ENCODE measurements around the gene PER1. TPM values are rescaled to one million over a fixed set of nuclear protein-coding genes. Genes with fewer than 3 reads are reported as not detected.

PER1 gene
- total RNA-seq, 3 donors from 2014 or later, result 97.3 to 167 (median 115) TPM

- Histone ChIP-seq H3K27me3 (peaks cover 0 to 6% of the 10 kb centered on the region in 2 donors), H3K9me3 (no peaks in the 10 kb centered on the region), H3K4me1 (peaks cover 10 to 24% of the 10 kb centered on the region in 2 donors), H3K4me3 (peak overlapping the region; percentile 43 to 71 (median 66)), H3K36me3 (no peaks in the 10 kb centered on the region), H3K27ac (peak overlapping the region; percentile 92 to 94)
- peak; percentile 90 to 91 for DNase-seq (ENCODE audit: low spot score in 2 of 2)
- peak; percentile 70 to 91 (median 88) for TF ChIP-seq CTCF (IDR thresholded peaks at IDR 0.05)
- TF ChIP-seq POLR2A (IDR thresholded peaks at IDR 0.05), result no peak
- peak in 1 of 3 donors; percentile 34 for TF ChIP-seq POLR2AphosphoS5 (IDR thresholded peaks at IDR 0.05)
- intact Hi-C loops (cut with DNase I; ENCODE audit: low total_unique reads), result no loop called here
Observed at GRCh38 chr17:8118769-8119580, 33.2 kb downstream of the PER1 start.

DNA sequence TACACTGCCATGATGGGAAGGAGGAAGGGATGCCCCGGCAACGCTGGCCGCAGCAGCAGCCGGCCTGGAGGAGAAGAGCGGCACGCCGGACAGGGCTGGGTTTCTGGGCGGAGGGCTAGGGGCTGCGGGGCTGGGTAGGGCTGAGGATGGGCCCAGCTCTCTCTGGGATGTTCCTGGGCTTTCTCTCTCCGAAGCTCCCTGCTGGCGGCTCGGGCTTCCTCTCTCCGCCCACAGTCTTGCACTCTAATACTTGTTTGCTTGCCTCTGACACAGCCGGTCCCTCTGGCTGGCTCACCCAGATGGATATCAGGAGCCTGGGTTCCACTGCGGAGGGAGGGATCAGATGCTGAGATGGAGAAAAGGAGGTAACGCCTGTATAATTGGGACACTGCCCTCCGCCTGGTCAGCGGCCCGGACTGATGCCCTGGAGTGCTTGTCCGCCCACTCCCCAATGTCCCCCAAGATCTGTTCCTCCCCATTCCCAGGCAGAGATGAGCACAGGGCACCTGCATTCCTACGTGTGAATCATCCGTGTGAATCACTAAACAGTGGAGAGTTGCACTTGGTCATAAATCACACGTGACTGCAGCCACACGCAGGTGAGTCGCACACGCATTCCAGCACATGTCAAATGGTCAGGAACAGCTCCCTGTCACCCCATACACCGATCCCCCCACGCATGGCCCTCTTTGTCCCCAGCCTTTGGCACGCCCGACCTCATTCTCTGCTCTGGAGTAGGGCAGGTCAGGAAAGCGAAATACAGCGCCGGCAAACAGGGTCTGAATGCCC lies 34.0 kb downstream of the PER1 start, which contains the start of gene ALOXE3:
TSS of gene ALOXE3 (minus strand) at position 535 of the 789 bp plus-strand sequence. CDS start at position 11, 524 bp downstream.
- TF ChIP-seq CTCF (IDR thresholded peaks at IDR 0.05) (no peak), POLR2A (IDR thresholded peaks at IDR 0.05) (no peak), POLR2AphosphoS5 (IDR thresholded peaks at IDR 0.05) (peak in 2 of 3 donors; percentile 8 to 30)
- intact Hi-C loops (cut with DNase I; ENCODE audit: low total_unique reads), result no loop called here
- H3K9me3 ChIP-seq, result no peaks in the 10 kb centered on the region
- H3K4me3 ChIP-seq, result peak within 1 kb of the TSS; percentile 43 to 71 (median 66)
- H3K27me3 ChIP-seq, result peaks cover 0 to 6% of the 10 kb centered on the region in 2 donors
- H3K4me1 ChIP-seq, result peaks cover 7 to 18% of the 10 kb centered on the region in 2 donors
- DNase-seq (ENCODE audit: low spot score in 2 of 2), result peak in 1 of 2 donors; percentile 73
- peak within 1 kb of the TSS; percentile 92 to 94 for H3K27ac ChIP-seq
- H3K36me3 ChIP-seq, result no peaks in the 10 kb centered on the region

GRCh38 chr17:8117367-8117979 lies 34.7 kb downstream of the PER1 start:
- Histone ChIP-seq H3K27ac (peak overlapping the region; percentile 92 to 94), H3K9me3 (no peaks in the 10 kb centered on the region), H3K4me3 (peak overlapping the region; percentile 43 to 71 (median 66)), H3K27me3 (peaks cover 0 to 6% of the 10 kb centered on the region in 2 donors), H3K36me3 (no peaks in the 10 kb centered on the region), H3K4me1 (peaks cover 4 to 13% of the 10 kb centered on the region in 2 donors)
- TF ChIP-seq POLR2AphosphoS5 (IDR thresholded peaks at IDR 0.05), result no peak
- TF ChIP-seq CTCF (IDR thresholded peaks at IDR 0.05), result peak in 1 of 3 donors; percentile 9
- TF ChIP-seq POLR2A (IDR thresholded peaks at IDR 0.05), result no peak
- intact Hi-C loops (cut with DNase I; ENCODE audit: low total_unique reads), result no loop called here
- no peak for DNase-seq (ENCODE audit: low spot score in 2 of 2)

DNA sequence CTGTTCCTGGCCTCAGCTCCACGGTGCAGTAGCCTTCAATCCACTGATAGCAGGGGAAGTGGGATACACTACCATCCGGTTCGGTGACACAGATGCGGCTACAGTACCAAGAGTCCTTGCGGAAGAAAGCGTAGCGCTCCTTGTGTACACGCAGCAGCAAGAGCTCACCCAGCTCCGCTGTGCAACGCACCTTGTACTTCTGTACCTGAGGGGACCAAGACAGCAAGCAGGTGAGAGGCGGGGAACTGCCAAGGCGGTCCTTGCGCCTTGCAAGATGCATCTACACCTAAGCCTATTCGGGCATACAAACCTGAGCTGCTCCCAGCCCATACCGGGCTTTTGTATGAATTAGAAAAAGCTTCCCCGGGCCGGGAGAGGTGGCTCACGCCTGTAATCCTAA lies 35.4 kb downstream of the PER1 start:
- H3K27me3 ChIP-seq, result peaks cover 0 to 6% of the 10 kb centered on the region in 2 donors
- intact Hi-C loops (cut with DNase I; ENCODE audit: low total_unique reads), result no loop called here
- no peaks in the 10 kb centered on the region for H3K36me3 ChIP-seq
- H3K27ac ChIP-seq, result no peak overlapping the region
- H3K4me1 ChIP-seq, result peaks cover 4 to 12% of the 10 kb centered on the region in 2 donors
- no peak overlapping the region for H3K4me3 ChIP-seq
- no peaks in the 10 kb centered on the region for H3K9me3 ChIP-seq
- no peak for DNase-seq (ENCODE audit: low spot score in 2 of 2)
- TF ChIP-seq CTCF (IDR thresholded peaks at IDR 0.05) (no peak), POLR2A (IDR thresholded peaks at IDR 0.05) (no peak), POLR2AphosphoS5 (IDR thresholded peaks at IDR 0.05) (no peak)
